ENCODE data around the gene TSPAN31.

The TSPAN31 gene

GRCh38 chr12:57729321-57729844, 15.5 kb upstream of the TSPAN31 start:
- no peak overlapping the region for H3K4me3 ChIP-seq (ENCODE audit: low read depth, low read length)
- TF ChIP-seq CTCF (IDR thresholded peaks at IDR 0.05; ENCODE audit: low read depth, low read length), result no peak

GRCh38 chr12:57730336-57731067, 14.3 kb upstream of the TSPAN31 start:
- TF ChIP-seq CTCF (IDR thresholded peaks at IDR 0.05; ENCODE audit: low read depth, low read length), result no peak

GRCh38 chr12:57731411-57732080, 13.3 kb upstream of the TSPAN31 start:
- no peak for TF ChIP-seq CTCF (IDR thresholded peaks at IDR 0.05; ENCODE audit: low read depth, low read length)
- no peak overlapping the region for H3K4me3 ChIP-seq (ENCODE audit: low read depth, low read length)

More at GRCh38 chr12:57730336-57731067, 14.3 kb upstream of the TSPAN31 start:
- no peak overlapping the region for H3K4me3 ChIP-seq (ENCODE audit: low read depth, low read length)

- H3K4me3 ChIP-seq (ENCODE audit: low read depth, low read length), result no peak overlapping the region
- no peak for TF ChIP-seq CTCF (IDR thresholded peaks at IDR 0.05; ENCODE audit: low read depth, low read length)
Observed at GRCh38 chr12:57732270-57732669, 12.6 kb upstream of the TSPAN31 start.

- TF ChIP-seq CTCF (IDR thresholded peaks at IDR 0.05; ENCODE audit: low read depth, low read length), result no peak
- no peak overlapping the region for H3K4me3 ChIP-seq (ENCODE audit: low read depth, low read length)
Observed at GRCh38 chr12:57732726-57733593, 11.9 kb upstream of the TSPAN31 start.

GRCh38 chr12:57733928-57734327, 10.9 kb upstream of the TSPAN31 start:
- H3K4me3 ChIP-seq (ENCODE audit: low read depth, low read length), result no peak overlapping the region
- no peak for TF ChIP-seq CTCF (IDR thresholded peaks at IDR 0.05; ENCODE audit: low read depth, low read length)

Measured in WI38 (cell line).